HG03280 (cell line): ENCODE measurements around the gene PTOV1.

Source experiments
- ATAC-seq: cut with Tn5 transposase; IDR thresholded peaks from one replicate; pipeline ENCODE4 v1.9.1; 2021; ENCODE audit warnings: mild to moderate bottlenecking, moderate library complexity; ENCODE audit not compliant: unreplicated experiment

Gene PTOV1

DNA sequence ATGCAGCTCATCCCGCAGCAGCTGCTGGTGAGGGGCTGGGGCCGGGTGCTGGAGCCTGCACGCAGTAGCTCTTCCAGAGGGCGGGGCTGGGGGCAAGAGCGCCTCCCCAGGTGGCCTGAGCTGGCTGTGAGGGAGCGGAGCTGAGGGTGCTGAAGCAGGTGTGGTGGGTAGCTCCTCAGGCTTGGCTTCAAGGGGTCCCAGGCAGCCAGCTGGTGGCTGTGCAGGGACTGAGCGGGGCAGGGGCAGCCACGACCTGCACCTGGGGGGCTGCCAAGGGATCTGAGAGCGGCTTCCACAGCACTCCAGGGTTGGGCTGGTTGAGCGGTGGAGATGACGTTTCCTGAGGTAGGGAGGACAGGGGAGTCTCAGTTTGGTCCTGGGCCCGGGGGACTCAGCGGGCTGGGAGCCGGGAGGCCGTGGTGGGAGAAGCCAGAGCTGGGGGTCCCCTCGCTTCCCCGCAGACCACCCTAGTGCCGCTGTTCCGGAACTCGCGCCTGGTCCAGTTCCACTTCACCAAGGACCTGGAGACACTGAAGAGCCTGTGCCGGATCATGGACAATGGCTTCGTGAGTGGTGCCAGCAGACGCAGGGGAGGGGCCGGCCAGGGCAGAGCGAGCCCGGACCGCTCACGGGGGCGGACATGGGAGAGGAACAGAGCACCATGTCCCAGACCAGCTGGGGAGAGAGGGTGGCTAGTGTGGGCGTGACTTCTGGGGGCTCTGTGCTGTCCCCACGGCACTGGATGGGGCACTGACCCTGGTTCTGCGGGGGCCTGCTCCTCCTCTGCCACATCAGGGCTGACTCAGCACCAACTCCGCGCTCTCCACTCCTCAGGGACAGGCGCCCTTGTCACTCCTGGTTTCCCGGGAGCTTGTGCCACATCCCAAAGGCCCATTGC lies 7.4 kb downstream of the PTOV1 start:
- ATAC-seq: no peak

DNA sequence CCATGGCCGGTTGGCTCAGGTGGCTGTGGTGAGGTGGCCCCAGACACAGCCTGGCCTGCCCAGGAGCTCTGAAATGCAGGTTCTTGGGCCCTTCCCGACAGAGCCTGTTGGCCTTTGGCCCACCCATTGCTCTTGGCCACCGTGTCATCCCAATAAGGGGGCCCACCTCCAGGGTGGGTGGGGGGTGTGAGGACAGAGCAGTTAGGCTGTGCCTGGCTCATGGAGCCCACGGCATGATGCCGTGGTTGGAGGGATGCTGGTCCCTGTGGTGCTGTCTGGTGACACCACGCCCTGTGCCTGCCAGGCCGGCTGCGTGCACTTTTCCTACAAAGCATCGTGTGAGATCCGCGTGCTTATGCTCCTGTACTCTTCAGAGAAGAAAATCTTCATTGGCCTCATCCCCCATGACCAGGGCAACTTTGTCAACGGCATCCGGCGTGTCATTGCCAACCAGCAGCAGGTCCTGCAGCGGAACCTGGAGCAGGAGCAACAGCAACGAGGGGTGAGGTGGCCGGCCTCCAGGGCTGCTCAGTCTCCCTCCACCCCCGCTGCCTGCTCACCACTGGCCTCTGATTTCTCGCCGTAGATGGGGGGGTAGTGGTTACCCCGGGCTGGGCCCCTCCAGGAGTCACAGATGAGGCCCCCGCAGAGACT lies 8.8 kb downstream of the PTOV1 start:
- no peak for ATAC-seq

DNA sequence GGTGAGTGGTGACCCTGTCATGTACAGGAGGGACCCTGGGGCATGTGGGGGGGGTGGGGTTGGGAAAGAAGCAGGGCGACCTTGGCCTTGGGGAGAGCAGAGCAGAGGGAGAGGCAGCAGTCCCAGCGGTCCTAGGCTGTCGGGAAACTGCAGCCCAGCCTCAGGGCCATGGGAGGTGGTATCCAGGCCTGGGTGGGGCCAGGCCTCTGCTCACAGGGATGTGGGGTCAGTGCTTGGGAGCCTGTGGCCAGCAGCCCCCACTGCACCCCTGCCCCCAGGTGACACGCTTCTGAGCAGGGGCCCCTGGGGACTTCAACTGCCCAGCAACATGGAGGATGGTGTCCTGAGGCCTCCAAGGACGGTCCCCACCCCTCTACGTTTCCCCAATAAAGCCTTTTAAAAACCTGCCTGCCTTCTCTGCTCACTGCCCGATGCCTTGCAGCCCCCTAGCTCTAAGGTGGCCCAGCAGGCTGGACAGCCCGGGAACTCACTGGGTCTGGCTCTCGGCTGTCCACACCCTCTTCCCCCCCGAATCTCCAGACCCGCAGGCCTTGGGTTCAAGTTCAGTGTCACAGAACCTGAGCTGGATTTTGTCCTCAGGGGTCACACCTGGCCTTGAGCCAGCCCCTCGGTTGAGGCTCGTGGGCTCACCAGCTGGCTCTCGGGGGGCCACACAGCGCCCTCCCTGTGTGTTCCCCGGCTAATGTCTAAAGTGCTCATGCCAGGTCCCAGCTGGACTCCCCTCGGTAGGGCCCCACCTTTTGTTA lies 9.6 kb downstream of the PTOV1 start:
- no peak for ATAC-seq

DNA sequence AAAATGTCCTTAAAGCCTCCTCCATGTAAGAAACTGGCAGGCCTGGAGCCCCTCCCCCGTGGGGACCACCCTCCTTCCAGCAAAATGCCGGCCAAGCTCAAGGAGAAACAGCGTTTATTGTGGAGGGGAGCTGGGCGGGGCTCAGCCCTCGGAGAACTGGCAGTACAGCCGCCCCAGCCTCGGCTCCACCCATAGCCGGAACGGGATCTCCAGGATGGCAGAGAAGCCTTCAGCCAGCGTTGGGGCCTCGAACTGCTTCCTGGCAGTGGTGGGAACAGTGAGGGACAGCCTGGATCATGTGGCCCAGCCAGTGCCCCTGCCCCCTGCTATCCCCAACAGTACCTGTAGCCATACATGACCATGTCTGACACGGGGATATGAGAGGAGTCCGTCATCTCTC lies 10.1 kb downstream of the PTOV1 start:
- no peak for ATAC-seq

DNA sequence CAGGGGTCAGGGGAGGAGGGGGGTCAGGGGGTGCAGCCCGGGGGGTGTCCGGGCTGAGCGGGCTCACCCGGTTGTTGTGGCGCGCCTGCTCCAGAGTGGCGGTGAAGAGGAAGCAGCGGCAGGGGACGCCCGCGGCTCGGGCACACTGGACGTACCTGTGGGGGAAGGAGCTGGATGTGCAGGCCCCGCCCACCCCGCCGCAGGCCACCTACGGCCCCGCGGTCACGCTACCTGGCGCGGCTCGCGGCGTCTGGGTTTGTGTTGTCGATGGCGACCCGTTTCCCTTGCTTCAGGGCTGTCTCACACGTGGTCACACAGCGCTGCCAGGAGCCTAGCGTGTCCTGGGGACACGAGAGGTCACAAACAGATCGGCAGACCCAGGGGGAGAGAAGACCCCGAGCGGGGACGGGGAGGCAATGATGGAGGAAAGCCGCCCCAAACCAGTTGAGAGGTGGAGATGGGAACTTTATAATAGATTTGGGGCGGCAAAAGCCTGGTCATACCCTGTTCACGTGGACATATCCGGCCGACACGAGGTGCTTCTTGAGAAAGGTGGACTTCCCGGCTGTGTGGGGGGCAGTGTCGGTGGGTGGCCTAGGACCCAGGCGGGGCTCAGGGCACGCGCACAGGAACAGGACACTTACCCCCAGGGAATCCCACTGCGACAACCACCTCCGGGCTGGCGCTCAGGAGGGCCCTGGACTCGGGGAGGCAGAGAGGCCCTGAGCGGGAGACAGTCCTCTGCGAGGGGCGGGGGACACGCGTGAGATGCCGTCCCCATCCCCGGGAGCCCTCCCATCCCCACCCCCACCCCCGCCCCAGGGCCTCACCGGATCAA lies 10.8 kb downstream of the PTOV1 start:
- no peak for ATAC-seq

DNA sequence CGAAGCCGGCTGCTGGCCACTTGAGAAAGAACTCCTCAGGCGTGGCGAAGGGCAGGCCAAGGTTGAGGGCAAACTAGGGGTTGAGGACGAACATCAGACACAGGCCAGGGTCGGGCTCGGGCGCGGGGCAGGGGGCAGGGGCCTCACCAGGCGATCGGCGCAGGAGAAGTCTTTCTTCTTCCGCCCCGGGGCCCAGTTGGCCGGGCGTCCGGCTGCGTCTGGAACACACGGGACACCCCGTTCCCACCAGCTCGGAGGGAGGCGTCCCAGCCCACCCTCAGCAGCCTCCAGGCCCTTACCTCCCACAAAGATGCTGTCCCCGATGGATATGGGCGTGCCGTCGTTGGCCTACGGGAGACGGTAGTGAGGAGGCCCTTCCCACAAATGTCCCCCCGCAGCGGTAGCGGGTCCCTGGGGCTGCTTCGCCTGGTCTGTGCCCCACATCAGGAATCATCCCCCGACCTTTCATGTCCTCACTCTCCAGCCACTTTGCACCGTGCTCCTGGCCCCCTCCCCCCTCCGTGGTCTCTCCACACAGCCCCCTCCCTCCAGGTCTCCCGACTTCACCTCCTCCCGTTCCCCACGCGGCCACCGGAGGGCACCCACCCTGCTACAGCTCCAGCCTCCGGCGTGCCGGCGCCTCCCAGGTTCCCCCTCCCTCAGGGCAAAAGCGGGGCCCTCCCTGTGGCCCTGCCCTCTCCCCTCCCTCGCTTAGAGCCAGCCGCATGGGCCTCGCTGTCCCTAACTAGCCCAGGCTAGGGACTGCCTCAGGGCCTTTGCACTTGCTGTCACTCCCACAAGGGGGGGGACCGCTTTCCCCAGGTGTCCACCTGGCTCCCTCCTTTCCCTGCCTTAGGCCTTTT lies 11.7 kb downstream of the PTOV1 start:
- no peak for ATAC-seq

DNA sequence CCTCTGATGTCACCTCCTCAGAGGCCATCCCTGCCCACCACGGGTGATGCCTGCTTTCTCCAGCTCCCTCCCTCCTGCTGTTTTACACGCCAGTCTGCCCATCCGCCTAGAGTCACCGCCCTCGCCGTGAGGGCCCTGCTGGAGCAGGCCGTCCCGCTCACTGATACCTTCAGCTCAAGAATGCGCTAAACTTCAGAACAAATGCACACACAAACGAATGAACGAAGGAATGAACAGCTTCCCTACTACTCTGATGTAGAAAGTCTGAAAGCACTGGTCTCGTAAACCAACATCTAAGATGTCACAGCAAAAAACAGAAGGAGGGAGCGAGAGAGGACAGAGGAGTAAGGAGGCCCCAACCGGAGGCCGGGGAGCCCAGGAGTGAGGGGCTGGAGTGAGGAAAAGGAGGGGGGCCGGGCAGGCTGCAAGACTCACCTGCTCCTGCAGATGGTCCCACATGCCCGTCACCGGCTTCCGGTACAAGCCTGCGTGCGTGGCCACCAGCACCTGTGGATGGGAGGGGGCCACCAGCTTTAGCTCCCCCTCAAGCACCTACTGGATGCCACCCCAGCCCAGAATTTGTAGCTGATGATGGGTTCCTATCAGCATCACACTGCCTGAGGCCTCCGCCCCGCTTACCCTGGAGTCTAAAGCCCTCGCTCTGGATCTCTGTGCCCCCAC lies 12.4 kb downstream of the PTOV1 start:
- no peak for ATAC-seq

DNA sequence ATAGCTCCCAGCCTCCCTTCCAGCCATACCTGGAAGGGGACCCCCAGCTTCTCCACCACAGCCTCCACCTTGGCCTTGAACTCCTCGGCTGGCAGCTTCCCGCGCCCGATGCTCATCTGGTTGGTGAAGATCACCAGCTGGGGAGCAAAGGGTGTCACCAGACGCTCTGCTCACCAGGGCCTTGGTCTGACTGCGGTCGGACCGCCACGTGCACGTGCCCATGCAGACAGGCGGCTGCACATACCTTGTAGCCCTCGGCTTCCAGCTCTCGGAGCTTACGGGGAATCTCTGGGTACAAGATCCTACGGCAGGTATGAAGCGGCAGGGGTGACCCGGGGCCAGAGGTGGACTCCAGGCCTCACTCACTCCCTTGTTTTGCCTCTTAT lies 13.0 kb downstream of the PTOV1 start:
- no peak for ATAC-seq

DNA sequence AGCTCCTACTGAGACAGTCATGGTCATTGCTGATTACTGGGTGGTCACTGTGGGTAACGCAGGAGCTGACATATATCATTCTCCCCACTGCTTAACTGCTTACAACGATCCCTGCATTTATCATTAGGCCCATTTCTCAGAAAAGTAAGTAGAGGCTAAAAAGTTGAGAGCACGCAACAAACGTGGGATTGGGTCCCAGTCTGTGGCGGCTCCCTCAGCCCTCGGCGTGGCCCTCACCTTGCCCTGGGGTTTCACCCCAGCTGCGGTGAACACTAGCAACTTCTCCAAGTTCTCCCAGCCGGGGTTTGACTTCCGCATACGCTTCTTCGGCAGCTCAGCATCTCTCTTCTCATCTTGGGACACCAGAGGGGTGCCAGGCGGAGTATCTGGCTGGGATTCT lies 13.9 kb downstream of the PTOV1 start:
- ATAC-seq: no peak

DNA sequence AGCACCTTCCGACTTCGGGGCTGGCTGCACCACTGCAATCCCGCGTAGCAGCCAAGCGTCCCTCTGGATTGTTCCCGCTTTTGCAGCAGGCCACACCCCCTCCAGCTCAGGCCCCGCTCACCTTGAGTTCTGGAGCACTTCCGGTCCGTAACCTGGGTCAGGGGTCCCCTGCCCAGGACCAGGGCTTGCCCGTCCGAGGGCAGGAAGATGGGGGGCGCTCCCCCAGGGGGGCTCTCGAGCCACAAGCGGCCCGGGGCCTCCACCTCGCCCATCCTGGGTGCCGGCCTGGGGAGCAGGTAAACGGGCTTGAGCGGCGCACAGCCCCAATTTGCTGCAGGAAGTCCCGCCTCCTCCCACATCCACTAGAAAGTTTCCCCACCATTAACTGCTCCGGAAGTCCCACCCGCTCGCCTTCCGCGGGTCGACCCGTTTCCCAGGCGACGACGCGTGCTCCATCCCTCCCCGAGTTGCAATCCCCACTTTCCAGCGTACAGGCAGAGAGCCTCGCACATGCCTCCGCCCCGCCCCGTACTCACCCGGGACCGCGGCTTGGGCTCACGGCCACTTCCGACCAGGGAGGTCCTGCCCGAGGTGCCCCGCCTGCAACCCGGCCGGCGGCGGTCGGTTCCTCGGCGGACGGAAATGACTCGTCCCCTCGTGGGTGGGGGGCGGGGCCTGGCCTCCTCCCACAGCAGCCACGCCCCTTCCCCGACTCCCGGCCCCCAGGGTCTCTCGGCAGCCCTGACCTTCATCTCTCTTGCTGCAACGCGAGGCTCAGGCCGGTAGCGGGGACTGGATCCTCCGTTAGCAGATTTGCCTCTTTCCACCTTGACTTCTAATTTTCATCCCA lies 16.2 kb downstream of the PTOV1 start, which contains the start of gene PNKP:
TSS of gene PNKP (minus strand) at position 644 of the 850 bp plus-strand sequence. CDS start at position 272, 372 bp downstream.
- peak; percentile 38 for ATAC-seq

DNA sequence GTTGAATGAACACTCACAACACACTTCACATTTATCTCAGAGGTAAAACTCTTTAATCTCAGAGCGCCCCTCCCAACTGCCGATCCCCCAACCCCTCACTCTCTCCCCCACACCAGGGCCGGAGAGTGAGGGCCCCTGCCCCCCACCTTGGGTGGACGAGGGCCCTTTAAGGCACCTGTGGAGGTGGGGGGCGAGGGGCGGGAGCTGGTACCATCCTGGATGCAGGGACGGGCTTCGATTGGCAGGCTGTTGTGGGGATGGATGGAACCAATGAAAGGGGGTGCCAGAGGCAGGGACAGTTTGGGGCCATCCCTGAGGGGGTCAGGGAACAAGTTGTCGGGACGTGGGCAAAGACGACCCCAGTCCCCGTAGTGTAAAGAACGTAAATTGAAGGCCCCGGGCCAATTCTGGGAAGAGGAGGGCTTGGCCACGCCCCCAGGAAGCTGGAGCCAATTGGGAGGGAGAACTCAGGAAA lies 18.1 kb downstream of the PTOV1 start:
- ATAC-seq: peak; percentile 6

DNA sequence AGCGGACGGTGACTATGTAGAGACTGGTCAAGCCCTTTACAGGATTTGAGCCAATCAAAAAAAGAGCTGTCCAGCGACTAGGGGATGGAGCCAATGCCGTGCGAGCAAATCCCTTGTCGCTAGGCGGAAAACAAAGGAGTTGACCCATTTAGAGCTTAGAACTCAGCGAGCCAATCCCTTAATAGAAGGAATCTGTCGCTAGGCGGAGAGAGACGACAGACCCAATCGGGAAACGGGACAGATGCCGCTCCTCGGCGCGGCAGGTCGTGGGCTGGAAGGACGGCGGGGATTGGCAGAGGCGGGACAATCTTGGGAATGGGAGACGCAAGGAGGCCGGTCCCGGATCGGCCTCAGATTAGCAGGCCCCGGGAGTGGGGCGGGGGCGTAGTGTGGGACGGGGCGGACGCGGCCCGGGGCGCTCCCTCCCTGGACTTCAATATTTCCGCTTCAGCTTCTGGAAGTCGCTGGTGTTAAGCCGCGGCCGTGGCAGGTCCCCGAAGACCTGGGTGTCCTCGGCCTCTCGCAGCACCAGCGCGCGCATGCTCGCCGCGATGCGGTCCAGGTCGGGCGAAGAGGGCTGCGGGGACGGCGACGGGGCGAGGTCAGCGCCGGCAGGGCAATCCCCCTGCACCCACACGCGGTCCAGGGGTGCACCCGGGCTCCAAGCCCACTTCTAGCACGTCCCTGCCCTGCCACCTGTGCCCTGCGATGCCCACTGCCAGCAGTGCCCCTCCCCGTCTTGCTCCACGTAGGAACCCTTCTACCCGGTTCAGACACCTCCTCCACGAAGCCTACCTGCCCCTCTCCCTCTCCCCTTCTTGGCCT lies 18.7 kb downstream of the PTOV1 start:
- peak; percentile 65 for ATAC-seq

DNA sequence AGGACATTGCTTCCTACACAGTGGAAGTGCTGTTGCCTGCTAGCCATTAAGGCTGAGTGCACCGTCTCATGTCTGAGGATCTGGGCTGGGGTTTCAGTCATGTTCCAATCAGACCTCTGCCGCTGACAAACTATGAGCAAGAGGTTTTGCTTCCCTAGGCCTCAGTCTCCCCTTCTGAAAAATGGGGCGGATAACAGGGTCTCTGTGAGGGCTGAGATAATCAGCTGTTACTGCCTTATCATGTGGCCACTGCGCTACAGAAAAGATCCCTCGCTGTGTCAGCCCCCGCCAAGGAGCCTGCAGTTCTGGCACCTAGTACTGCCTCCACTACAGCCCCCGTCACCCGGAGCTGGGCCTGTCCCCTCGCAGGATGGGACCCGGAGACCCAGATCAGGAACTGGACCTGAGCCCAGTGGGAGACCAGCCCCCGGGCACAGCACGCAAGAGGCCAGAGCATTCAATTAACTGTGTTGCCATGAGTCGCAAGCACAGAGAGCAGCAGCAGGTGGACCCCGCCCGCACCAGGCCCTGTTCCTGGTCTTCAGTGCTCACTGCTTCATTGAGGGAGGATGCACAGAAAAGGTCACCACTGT lies 19.4 kb downstream of the PTOV1 start:
- no peak for ATAC-seq

DNA sequence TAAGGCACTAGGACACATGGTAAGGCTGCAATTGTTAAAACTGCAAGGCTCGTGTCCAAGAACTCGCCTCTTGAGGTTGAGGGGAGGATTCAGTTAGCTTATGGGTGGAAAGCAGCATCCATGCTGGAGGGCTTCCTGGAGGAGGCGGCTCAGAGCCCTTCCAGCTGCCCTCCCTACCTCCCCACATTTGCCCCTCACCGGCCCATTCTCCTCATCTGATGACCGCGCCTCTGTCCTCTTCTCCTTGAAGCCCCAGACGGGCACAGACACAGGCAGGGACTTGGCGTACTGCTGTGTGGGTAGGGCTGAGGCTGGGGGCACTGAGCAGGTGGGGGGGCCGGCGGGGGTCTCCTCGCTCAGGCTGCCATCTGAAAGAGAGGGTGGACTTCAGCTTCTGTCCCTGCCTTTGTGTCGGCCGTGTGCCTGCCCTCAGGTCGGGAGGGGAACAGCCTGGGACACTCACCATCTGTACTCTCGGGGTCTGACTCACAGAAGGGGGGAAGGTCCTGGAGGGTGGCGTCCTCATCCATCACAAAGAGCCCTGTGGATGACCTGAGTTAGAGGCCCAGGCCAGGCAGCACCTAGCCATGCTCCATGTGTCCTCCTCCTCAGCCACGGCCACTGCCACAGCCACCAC lies 20.5 kb downstream of the PTOV1 start:
- no peak for ATAC-seq

DNA sequence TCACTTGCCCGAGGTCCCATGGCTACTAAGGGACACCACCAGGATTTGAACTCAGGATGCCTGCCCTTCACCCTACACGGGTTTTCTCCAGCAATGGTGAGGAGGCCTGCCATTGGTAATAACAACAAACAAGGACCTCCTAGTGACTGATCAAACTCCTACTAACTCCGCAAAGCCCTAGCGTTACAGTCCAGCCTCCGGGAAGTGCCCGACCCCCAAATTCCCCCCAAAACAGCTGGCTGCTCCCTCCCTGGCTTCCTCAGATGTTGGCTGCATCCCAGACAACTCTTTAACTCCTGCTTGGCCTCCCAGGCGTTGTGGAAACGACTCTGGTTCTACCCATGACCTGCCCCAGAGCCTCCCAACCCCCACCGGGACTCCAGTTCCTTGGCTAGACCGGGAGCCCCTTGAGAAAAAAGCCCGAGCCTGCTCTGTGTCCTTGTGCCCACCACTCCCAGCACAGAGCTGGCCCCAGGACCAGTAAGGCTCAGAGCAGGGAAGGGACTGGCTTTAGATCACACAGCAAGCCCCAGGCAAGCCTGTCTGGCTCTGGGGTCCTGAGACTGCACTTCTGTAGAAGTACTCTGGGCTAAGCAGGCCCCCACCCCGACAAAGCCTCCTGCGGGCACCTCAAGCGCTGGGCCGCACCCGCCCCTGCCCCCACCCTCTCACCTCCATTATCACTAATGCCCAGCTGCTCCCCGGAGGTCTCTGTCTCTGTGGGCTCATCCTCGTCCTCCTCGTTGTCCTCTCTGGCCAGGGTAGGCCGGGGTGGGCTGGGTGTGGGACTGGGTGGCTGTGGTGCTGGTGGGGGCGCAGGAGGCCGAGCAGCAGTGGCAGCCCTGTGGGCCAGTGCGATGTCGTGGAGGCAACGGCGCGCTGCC lies 21.5 kb downstream of the PTOV1 start:
- ATAC-seq: no peak
